Measurements from ENCODE around the gene MYDGF.

MYDGF gene

GRCh38 chr19:4675346-4675745 is 5.2 kb upstream of the MYDGF start:
- no peak for DNase-seq (ENCODE audit: low read depth in 2 of 2)

GRCh38 chr19:4673726-4674125 is 3.6 kb upstream of the MYDGF start:
- no peak for DNase-seq (ENCODE audit: low read depth in 2 of 2)

GRCh38 chr19:4673216-4673615 is 3.1 kb upstream of the MYDGF start:
- DNase-seq (ENCODE audit: low read depth in 2 of 2): no peak

GRCh38 chr19:4671185-4671851 is 1.2 kb upstream of the MYDGF start:
- DNase-seq (ENCODE audit: low read depth in 2 of 2): no peak

- no peak for DNase-seq (ENCODE audit: low read depth in 2 of 2)
Measured at GRCh38 chr19:4664642-4665041, 5.5 kb downstream of the MYDGF start.

- no peak for DNase-seq (ENCODE audit: low read depth in 2 of 2)
Measured at GRCh38 chr19:4662812-4663211, 7.3 kb downstream of the MYDGF start.

- no peak for DNase-seq (ENCODE audit: low read depth in 2 of 2)
Measured at GRCh38 chr19:4662020-4662695, 8.0 kb downstream of the MYDGF start.

- DNase-seq (ENCODE audit: low read depth in 2 of 2): no peak
Measured at GRCh38 chr19:4660993-4661392, 9.1 kb downstream of the MYDGF start.

- no peak for DNase-seq (ENCODE audit: low read depth in 2 of 2)
Measured at GRCh38 chr19:4660181-4660791, 9.9 kb downstream of the MYDGF start.

- DNase-seq (ENCODE audit: low read depth in 2 of 2): no peak
Measured at GRCh38 chr19:4657835-4658234, 12.3 kb downstream of the MYDGF start.

GRCh38 chr19:4657262-4657661 is 12.9 kb downstream of the MYDGF start:
- DNase-seq (ENCODE audit: low read depth in 2 of 2): no peak

- DNase-seq (ENCODE audit: low read depth in 2 of 2): no peak
Measured at GRCh38 chr19:4656102-4656501, 14.0 kb downstream of the MYDGF start.

GRCh38 chr19:4654437-4655361 is 15.4 kb downstream of the MYDGF start:
- no peak for DNase-seq (ENCODE audit: low read depth in 2 of 2)

- DNase-seq (ENCODE audit: low read depth in 2 of 2): no peak
Measured at GRCh38 chr19:4653793-4654436, 16.2 kb downstream of the MYDGF start.

- DNase-seq (ENCODE audit: low read depth in 2 of 2): no peak
Measured at GRCh38 chr19:4652075-4652474, 18.1 kb downstream of the MYDGF start.

- DNase-seq (ENCODE audit: low read depth in 2 of 2): no peak
Measured at GRCh38 chr19:4650159-4650558, 20.0 kb downstream of the MYDGF start.

- no peak for DNase-seq (ENCODE audit: low read depth in 2 of 2)
Measured at GRCh38 chr19:4649392-4650047, 20.6 kb downstream of the MYDGF start.

GRCh38 chr19:4647676-4648644 is 22.2 kb downstream of the MYDGF start:
- no peak for DNase-seq (ENCODE audit: low read depth in 2 of 2)

- no peak for DNase-seq (ENCODE audit: low read depth in 2 of 2)
Measured at GRCh38 chr19:4645718-4646117, 24.4 kb downstream of the MYDGF start.

- no peak for DNase-seq (ENCODE audit: low read depth in 2 of 2)
Measured at GRCh38 chr19:4642625-4643024, 27.5 kb downstream of the MYDGF start.

Measured in stimulated activated CD4-positive, alpha-beta T cell treated with anti-CD3 and anti-CD28 coated beads, Interleukin-15, amount 100 ng/mL, for 48 hours (primary cell).